Hematopoietic multipotent progenitor cell treated with erythropoietin and hydrocortisone succinate and interleukin-3 and kit ligand, for 8 days (in vitro differentiated cells): ENCODE measurements around the gene PHIP.
"Not testable (repeated sequence)": the region's sequence is repeated elsewhere in the genome, so short reads cannot be mapped to it uniquely, and the experiment has no call there.

Source experiments
- DNase-seq: peaks from one replicate; pipeline ENCODE4 v3.0.0-alpha.2; 2015

PHIP gene

DNA sequence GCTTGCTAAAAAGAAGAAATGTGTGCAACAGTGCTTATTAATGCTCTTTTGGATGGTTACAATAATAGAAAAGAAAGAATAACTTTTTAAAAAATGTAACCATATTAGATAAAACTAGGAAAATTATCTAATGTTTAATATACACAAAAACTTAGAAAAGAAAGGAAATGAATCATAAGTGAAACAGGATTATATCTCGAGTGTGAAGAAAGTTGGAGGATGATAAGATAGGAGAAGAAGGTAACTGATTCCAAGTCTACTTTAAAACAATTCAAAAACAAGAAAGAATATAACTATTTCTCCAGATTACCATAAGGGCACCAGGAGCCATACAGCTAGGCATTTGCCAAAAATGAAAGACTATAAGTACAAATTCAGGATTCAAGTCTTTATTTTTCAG is 73.0 kb downstream of the PHIP start:
- no peak for DNase-seq

DNA sequence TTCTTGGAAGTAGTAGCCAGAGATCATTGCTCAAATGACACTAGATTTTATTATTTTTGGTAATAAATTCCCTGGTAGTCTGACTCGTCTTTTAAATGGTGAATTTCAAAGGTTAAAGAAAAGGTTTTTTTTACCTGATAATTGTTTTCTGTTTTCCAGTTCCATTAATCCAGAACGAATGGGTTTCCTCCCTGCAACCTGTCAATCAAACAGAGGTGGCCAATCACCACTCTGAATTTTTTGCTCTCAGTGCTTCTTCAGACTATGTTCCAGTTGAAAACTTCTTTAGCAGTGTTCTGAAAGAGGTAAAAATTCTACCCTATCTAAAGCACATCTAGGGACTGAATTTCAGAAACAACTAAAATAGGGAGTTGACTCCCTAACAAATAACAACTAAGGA is 73.8 kb downstream of the PHIP start:
- DNase-seq, result no peak

GRCh38 chr6:79001415-79001814 is 76.6 kb downstream of the PHIP start:
- DNase-seq, result no peak

GRCh38 chr6:78999737-79000136 is 78.3 kb downstream of the PHIP start:
- DNase-seq, result no peak

DNA sequence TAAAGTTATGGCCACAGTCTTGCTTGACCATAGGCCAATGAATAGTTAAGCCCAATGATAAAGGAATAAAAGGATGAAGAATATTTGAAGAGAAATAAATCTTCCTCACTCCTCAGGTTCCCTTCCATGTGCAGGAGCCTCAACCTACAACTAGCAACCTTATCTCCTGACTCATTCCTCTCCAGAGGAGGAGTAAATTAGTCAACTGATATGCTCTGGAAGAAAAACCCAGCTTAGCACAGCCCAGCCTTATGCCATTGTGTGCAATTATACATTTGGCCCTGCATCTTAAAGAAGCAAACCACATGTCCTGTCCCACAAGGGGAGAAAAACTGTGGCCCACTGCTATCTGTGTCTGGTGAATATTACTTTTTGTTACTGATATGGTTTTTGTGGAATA is 82.1 kb downstream of the PHIP start:
- DNase-seq, result no peak

DNA sequence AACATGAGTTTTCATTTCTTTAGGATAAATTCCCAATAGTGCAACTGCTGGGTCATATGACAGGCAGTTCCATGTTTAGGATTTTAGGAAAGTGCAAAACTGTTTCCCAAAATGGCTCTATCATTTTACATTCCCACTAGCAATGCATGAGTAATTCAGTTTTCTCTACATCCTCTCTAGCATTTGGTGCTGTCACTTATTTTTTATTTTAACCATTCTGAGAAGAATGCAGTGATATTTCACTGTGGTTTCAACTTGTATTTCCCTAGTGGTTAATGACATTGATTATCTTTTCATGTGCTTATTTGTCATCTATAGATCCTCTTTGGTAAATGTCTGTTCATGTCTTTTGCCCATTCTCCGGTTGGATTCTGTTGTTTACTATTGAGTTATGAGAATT is 82.7 kb downstream of the PHIP start:
- no peak for DNase-seq

GRCh38 chr6:78993955-78994354 is 84.1 kb downstream of the PHIP start:
- DNase-seq, result no peak

- DNase-seq, result no peak
Observed at GRCh38 chr6:78989191-78989590, 88.9 kb downstream of the PHIP start.

- no peak for DNase-seq
Observed at GRCh38 chr6:78986161-78986560, 91.9 kb downstream of the PHIP start.

GRCh38 chr6:78984225-78984950 is 93.7 kb downstream of the PHIP start:
- no peak for DNase-seq

DNA sequence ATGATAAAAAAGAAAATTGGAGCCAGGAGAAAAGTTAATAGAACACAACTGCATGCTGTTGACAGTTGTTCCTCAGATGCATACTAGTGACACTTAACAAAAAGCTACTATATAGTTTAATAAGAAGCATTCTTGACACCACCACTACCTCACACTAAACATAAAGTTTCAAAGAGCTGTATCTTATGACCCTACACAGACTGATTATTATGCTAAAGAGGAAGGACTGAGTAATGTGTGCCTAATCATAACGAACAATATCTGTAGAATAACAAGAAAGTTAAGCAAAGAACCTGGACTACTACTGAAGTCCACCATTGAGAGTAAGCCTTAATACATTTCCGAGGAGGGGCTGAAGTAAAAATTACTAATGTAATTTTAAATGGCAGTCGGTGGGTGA is 110.9 kb downstream of the PHIP start:
- DNase-seq, result no peak

DNA sequence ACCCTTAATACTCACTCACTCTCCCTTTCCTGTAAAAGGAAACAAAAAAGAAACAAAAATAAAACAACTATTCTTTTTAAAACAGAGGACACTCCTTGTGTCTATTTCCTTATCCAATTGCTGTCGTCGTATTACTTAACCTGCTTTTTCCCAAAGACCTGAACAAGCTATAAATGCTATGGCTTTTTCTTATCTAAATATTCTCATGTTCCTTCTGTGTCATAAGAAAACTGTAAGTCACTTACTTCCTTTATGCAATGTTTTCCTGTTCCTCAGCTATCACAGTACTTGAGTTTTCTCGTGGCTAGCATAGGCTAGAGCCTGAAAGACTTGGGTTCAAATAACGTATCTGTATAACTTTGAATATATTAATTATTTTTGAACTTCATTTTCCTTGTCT is 111.5 kb downstream of the PHIP start:
- DNase-seq, result no peak

- DNase-seq, result peak; percentile 36
Observed at GRCh38 chr6:78962448-78962847, 115.6 kb downstream of the PHIP start.

DNA sequence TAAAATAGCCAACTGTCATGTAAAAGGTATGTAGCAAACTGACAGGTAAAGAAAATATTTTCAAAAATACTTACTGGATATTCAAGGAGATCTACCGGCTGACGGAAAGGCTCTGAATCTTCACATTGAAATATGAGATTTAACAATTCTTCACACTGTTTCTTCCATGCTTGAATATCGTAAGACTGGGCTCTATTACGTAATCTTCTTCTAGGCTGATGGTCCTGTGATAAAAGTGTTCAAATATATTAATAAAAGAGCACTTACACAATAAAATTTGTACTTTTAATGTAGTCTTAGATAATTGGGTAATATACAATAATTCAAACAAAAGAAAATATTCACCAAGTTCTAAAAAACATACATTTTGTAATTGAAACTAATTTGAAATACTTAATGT is 123.3 kb downstream of the PHIP start:
- DNase-seq, result no peak

GRCh38 chr6:78953798-78954197 is 124.3 kb downstream of the PHIP start:
- DNase-seq, result no peak

DNA sequence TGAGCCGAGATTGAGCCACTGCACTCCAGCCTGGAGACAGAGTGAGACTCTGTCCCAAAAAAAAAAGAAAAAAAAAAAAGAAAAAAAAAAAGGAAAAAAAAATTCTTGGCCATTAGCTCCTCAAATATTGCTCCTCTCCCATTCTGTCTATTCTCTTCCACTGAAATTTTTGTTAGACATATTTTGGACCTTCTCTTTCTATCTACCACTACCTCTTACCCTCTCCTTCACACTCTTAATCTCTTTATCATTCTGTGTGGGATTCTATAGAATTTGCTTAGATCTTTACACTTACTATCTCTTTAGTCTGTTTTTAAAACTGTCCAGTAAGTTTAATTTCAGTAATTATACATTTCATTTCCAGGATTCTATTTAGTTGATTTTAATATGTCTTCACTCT is 125.7 kb downstream of the PHIP start:
- DNase-seq, result no peak

GRCh38 chr6:78948785-78949184 is 129.3 kb downstream of the PHIP start:
- DNase-seq, result no peak

DNA sequence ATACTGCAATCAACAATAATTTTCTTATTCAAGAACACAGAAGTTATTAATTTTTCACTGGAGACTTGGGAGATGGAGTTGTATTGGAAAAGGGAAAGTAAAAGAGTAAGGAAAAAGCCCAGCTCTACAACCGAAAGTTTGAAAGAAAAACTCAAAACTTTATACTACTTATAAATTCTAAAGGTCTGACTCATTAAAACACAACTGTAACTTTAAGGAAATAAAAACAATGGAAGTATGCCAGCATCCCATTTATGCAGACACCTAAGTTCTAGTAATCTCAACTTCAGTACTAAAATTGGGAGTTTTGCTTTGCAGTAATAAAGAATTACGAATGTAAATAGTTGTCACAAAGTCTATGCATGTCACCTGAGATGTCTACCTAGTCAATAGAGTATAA is 130.1 kb downstream of the PHIP start:
- DNase-seq, result no peak

DNA sequence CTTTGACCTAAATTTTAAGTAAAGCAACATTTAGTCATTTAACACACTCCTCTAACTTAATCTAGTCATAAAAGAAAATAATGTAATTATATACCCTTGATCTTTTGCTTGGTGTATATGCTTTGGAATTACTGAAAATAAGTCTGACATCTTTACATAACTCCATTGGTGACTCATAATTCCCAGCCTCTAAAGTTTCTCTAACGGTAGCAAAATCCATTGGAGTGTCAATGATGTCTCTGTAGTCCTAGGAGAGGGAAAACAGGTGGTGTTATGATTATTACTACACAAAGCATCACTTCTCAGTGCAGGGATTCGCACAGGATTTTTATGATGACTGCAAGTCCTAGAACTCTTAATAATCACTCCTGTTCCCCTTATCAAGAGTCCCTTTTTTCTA is 130.5 kb downstream of the PHIP start:
- DNase-seq, result no peak

GRCh38 chr6:78942446-78942845 is 135.6 kb downstream of the PHIP start:
- DNase-seq, result no peak

DNA sequence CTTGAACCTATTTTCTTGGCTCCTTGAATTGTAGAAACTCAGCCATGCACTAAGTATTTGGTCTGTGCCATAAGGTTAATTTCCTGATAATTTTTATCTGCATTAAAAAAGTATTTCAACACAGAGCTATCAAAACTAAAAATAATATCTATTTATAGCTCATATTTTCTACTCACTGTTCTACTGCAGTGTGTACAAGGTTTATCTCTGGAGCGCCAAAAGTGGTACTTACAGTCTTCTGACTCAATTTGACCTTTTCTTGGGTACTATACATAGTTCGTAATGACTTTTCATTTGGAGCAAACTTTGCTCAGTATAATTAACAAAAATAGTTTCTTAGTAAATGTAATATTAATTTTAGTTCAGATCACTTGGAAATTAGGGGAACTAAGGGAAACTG is 141.5 kb downstream of the PHIP start:
- no peak for DNase-seq

GRCh38 chr6:78935553-78935952 is 142.5 kb downstream of the PHIP start:
- no peak for DNase-seq

DNA sequence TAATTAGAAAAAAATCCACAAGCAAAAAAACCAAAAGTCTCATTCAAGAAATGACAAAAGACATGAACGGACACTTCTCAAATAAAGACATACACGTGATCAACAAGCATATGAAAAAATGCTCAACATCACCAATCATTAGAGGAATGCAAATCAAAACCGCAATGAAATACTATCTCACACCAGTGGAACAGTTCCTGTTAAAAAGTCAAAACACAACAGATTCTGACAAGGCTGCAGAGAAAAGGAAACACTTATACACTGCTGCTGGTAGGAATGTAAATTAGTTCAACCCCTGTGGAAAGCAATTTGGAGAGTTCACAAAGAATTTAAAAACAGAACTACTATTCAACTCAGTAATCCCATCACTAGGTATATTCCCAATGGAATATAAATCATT is 152.7 kb downstream of the PHIP start:
- no peak for DNase-seq

DNA sequence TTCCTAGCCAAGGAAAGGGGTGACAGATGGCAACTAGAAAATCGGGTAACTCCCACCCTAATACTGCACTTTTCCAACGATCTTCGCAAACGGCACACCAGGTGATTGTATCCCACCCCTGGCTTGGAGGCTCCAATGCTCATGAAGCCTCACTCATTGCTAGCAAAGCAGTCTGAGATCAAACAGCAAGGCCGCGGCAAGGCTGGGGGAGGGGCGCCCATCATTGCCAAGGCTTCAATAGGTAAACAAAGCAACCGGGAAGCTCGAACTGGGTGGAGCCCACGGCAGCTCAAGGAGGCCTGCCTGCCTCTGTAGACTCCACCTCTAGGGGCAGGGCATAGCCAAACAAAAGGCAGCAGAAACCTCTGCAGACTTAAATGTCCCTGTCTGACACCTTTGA is 156.9 kb downstream of the PHIP start:
- not testable (repeated sequence) for DNase-seq

GRCh38 chr6:78917788-78918187 is 160.3 kb downstream of the PHIP start:
- no peak for DNase-seq

DNA sequence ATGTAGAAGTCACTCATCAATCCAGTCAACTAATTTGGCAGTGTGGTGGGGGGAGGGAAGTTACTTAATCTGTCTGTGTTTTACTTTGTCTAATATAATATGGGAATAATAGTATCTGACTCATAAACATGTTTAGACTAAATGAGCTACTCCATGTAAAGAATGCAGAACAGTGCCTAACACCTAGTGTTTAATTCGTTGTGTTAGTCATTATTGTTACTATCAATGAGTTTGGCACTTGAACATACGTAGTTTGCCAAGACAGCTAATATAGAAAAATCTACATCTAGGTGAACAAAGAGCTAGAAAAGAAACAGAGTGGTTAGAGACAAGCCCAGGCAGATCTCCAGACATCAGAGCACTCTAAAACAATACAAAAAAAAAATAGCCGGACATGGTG is 161.6 kb downstream of the PHIP start:
- DNase-seq, result no peak
